Esophagus squamous epithelium (tissue), 4 donors: ENCODE data around the gene MX1.

ENCODE experiments used
- POLR2A ChIP-seq, 4 donors: fragments of 450-650 bp; IDR thresholded peaks; one replicate each; pipeline ENCODE4 v1.6.1; 2017; ENCODE audit warnings: antibody characterized with exemption in 4 of 4, mild to moderate bottlenecking in 4 of 4, moderate library complexity in 3 of 4
- TF ChIP-seq, protein P1 (sequence below), 6 experiments: fragments of 450-650 bp in 4 of 6; fragments of 200-600 bp in 2 of 6; sonication (generic) in 2 of 6; IDR thresholded peaks; one replicate each; pipeline ENCODE4 v1.5.1; 2016 to 2019; ENCODE audit warnings: antibody characterized with exemption in 6 of 6, mild to moderate bottlenecking in 4 of 6, moderate library complexity in 4 of 6

DNA sequence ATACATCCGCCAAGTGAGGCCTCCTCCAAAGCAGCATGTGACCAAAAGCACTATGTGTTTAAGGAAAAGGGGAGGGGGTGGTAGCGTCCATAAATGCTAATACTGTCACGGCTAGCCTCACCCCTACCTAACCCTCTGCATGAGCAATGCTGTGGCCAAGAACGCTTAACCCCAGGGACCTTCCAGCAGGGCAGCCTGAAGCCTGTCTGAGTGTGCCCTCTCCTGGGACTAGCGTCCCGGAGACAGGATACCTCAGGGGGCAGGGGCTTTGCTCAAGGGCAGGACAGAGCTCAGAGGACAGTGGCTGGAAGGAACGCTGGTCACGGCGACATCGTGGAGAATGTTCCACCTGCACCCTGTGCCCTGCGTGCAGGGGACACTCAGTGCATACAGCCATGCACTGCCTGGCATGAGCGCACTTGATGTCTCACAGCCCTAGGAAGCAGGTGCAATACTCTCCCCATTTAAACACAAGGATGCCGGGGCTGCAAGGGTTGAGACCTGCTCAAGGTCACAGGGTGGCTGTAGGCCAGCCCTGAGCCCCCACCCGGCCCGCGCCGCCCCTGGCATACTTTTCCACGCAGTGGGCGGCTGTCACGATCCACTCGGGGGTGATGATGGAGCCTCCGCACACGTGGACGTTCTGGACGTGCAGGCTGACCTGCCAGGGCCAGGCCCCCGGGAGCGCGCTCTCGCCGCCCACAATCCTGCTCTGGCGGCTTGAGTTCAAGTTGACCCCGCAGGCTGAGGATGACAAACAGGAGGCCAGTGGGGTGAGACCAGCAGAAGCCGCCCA is 46.9 kb downstream of the MX1 start:
- no peak for TF ChIP-seq POLR2A (IDR thresholded peaks at IDR 0.05)
- TF ChIP-seq, protein P1, sequence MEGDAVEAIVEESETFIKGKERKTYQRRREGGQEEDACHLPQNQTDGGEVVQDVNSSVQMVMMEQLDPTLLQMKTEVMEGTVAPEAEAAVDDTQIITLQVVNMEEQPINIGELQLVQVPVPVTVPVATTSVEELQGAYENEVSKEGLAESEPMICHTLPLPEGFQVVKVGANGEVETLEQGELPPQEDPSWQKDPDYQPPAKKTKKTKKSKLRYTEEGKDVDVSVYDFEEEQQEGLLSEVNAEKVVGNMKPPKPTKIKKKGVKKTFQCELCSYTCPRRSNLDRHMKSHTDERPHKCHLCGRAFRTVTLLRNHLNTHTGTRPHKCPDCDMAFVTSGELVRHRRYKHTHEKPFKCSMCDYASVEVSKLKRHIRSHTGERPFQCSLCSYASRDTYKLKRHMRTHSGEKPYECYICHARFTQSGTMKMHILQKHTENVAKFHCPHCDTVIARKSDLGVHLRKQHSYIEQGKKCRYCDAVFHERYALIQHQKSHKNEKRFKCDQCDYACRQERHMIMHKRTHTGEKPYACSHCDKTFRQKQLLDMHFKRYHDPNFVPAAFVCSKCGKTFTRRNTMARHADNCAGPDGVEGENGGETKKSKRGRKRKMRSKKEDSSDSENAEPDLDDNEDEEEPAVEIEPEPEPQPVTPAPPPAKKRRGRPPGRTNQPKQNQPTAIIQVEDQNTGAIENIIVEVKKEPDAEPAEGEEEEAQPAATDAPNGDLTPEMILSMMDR (IDR thresholded peaks at IDR 0.05), result no peak
